Measurements from ENCODE around the gene NOS3. TPM values are rescaled to one million over a fixed set of nuclear protein-coding genes. Genes with fewer than 3 reads are reported as not detected.

NOS3 gene
- total RNA-seq, 3 donors from 2014 or later = 3.8 to 35.1 (median 5.1) TPM

- Histone ChIP-seq H3K9me3 (peaks cover 0 to 6% of the 10 kb centered on the region in 2 donors), H3K4me1 (no peaks in the 10 kb centered on the region), H3K27me3 (peaks cover 0 to 12% of the 10 kb centered on the region in 2 donors), H3K36me3 (no peaks in the 10 kb centered on the region), H3K27ac (no peak overlapping the region), H3K4me3 (peak overlapping the region; percentile 19 to 54 (median 30))
- no peak for TF ChIP-seq CTCF (IDR thresholded peaks at IDR 0.05)
- no peak for TF ChIP-seq POLR2AphosphoS5 (IDR thresholded peaks at IDR 0.05)
- no peak for TF ChIP-seq POLR2A (IDR thresholded peaks at IDR 0.05)
- no peak for DNase-seq (ENCODE audit: low spot score in 2 of 2)
- intact Hi-C loops (cut with DNase I; ENCODE audit: low total_unique reads) = loop anchor here (1.0 kb wide), 1 partner anchor 50 kb away; no protein-coding TSS in a partner anchor
Measured at GRCh38 chr7:150994838-150995510, 4.2 kb downstream of the NOS3 start.

GRCh38 chr7:150996376-150997074 is 5.7 kb downstream of the NOS3 start:
- Histone ChIP-seq H3K4me3 (peak overlapping the region in 1 of 3 donors; percentile 19), H3K36me3 (no peaks in the 10 kb centered on the region), H3K27me3 (peaks cover 0 to 12% of the 10 kb centered on the region in 2 donors), H3K9me3 (no peaks in the 10 kb centered on the region), H3K27ac (no peak overlapping the region), H3K4me1 (no peaks in the 10 kb centered on the region)
- intact Hi-C loops (cut with DNase I; ENCODE audit: low total_unique reads) = no loop called here
- TF ChIP-seq POLR2AphosphoS5 (IDR thresholded peaks at IDR 0.05) = no peak
- TF ChIP-seq POLR2A (IDR thresholded peaks at IDR 0.05) = no peak
- no peak for DNase-seq (ENCODE audit: low spot score in 2 of 2)

- TF ChIP-seq POLR2AphosphoS5 (IDR thresholded peaks at IDR 0.05) = no peak
- peaks cover 0 to 12% of the 10 kb centered on the region in 2 donors for H3K27me3 ChIP-seq
- peak overlapping the region in 1 of 3 donors; percentile 19 for H3K4me3 ChIP-seq
- no peaks in the 10 kb centered on the region for H3K4me1 ChIP-seq
- H3K9me3 ChIP-seq = no peaks in the 10 kb centered on the region
- no peak overlapping the region for H3K27ac ChIP-seq
- intact Hi-C loops (cut with DNase I; ENCODE audit: low total_unique reads) = no loop called here
- no peak for DNase-seq (ENCODE audit: low spot score in 2 of 2)
- H3K36me3 ChIP-seq = no peaks in the 10 kb centered on the region
Measured at GRCh38 chr7:150997075-150997511, 6.3 kb downstream of the NOS3 start.

GRCh38 chr7:150997817-150998216 is 7.0 kb downstream of the NOS3 start:
- intact Hi-C loops (cut with DNase I; ENCODE audit: low total_unique reads) = no loop called here
- Histone ChIP-seq H3K27ac (no peak overlapping the region), H3K4me1 (no peaks in the 10 kb centered on the region), H3K27me3 (peaks cover 0 to 12% of the 10 kb centered on the region in 2 donors), H3K4me3 (no peak overlapping the region), H3K36me3 (no peaks in the 10 kb centered on the region), H3K9me3 (no peaks in the 10 kb centered on the region)
- no peak for DNase-seq (ENCODE audit: low spot score in 2 of 2)
- no peak for TF ChIP-seq CTCF (IDR thresholded peaks at IDR 0.05)
- no peak for TF ChIP-seq POLR2AphosphoS5 (IDR thresholded peaks at IDR 0.05)
- no peak for TF ChIP-seq POLR2A (IDR thresholded peaks at IDR 0.05)

GRCh38 chr7:150998341-150998740 is 7.5 kb downstream of the NOS3 start:
- H3K27ac ChIP-seq = no peak overlapping the region
- no peak for DNase-seq (ENCODE audit: low spot score in 2 of 2)
- TF ChIP-seq POLR2A (IDR thresholded peaks at IDR 0.05) (no peak), POLR2AphosphoS5 (IDR thresholded peaks at IDR 0.05) (no peak), CTCF (IDR thresholded peaks at IDR 0.05) (no peak)
- H3K36me3 ChIP-seq = no peaks in the 10 kb centered on the region
- no peaks in the 10 kb centered on the region for H3K4me1 ChIP-seq
- H3K9me3 ChIP-seq = no peaks in the 10 kb centered on the region
- no peak overlapping the region for H3K4me3 ChIP-seq
- peaks cover 0 to 12% of the 10 kb centered on the region in 2 donors for H3K27me3 ChIP-seq
- intact Hi-C loops (cut with DNase I; ENCODE audit: low total_unique reads) = no loop called here

- Histone ChIP-seq H3K4me1 (no peaks in the 10 kb centered on the region), H3K9me3 (no peaks in the 10 kb centered on the region), H3K4me3 (no peak overlapping the region), H3K27ac (no peak overlapping the region), H3K36me3 (no peaks in the 10 kb centered on the region), H3K27me3 (peaks cover 0 to 12% of the 10 kb centered on the region in 2 donors)
- no peak for DNase-seq (ENCODE audit: low spot score in 2 of 2)
- intact Hi-C loops (cut with DNase I; ENCODE audit: low total_unique reads) = no loop called here
- TF ChIP-seq POLR2AphosphoS5 (IDR thresholded peaks at IDR 0.05) (no peak), CTCF (IDR thresholded peaks at IDR 0.05) (no peak), POLR2A (IDR thresholded peaks at IDR 0.05) (no peak)
Measured at GRCh38 chr7:150999001-150999400, 8.2 kb downstream of the NOS3 start.
